Endothelial cell of umbilical vein (primary cell): ENCODE measurements around the gene VWA8.

Experiments used
- EZH2 ChIP-seq: IDR thresholded peaks from 2 replicates; pipeline ENCODE4 v1.6.1; 2012; ENCODE audit warnings: borderline replicate concordance, low read depth, mild to moderate bottlenecking, moderate library complexity, low read length, inconsistent platforms; ENCODE audit not compliant: severe bottlenecking
- POLR2A ChIP-seq: IDR thresholded peaks from 2 replicates; pipeline ENCODE4 v1.6.1; 2012; ENCODE audit warnings: low read depth, mild to moderate bottlenecking, control low read depth, low read length
- POLR2AphosphoS5 ChIP-seq: IDR thresholded peaks from 2 replicates; pipeline ENCODE4 v1.6.1; 2012; ENCODE audit warnings: low read depth, mild to moderate bottlenecking, control low read depth, low read length, moderate library complexity; ENCODE audit not compliant: insufficient read depth
- TF ChIP-seq, protein P1 (sequence below), 2 donors: IDR thresholded peaks; 1 replicate in 1 of 2; 2 replicates in 1 of 2; pipeline ENCODE4 v1.5.1; 2011; ENCODE audit warnings: low read length in 2 of 2, mild to moderate bottlenecking in 2 of 2, moderate library complexity in 2 of 2, control low read depth in 1 of 2, inconsistent platforms in 1 of 2, low read depth in 1 of 2; ENCODE audit not compliant: insufficient read depth in 1 of 2; ENCODE audit errors: extremely low read depth in 1 of 2

DNA sequence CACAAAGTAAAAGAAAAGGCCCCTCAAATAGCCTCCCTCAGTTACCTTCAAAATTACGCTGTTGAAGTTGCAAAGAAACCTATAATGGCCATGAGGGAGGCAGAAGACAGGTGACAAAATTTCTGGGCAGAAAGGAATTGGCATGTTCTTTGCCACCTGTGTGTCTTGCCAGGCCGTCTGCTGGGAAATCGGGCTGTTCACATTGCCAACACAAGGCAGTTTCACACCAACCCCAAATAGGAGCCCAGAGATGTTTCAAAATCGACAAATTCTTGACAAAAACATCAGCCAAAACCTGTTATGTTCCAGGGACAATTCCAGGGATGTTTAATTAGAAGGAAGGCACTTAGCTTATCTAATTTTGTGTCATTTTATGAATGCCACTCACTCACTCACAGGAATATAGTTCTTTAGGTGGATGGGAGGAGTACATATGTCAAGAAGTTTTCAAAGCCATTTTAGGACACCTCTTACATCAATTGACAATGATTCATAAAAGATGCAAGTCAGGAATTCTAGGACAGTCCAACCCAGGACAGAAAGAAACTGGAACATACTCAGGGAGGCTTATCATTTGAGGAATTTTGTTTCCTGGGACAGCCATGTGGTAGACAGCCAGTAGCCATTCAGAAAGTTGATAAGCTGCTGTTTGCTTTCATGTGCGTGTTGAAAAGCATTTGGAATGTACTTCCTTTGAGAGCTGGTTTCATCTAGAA lies 339.0 kb downstream of the VWA8 start:
- no peak for TF ChIP-seq POLR2A
- no peak for TF ChIP-seq POLR2AphosphoS5
- TF ChIP-seq EZH2: no peak
- TF ChIP-seq, protein P1, sequence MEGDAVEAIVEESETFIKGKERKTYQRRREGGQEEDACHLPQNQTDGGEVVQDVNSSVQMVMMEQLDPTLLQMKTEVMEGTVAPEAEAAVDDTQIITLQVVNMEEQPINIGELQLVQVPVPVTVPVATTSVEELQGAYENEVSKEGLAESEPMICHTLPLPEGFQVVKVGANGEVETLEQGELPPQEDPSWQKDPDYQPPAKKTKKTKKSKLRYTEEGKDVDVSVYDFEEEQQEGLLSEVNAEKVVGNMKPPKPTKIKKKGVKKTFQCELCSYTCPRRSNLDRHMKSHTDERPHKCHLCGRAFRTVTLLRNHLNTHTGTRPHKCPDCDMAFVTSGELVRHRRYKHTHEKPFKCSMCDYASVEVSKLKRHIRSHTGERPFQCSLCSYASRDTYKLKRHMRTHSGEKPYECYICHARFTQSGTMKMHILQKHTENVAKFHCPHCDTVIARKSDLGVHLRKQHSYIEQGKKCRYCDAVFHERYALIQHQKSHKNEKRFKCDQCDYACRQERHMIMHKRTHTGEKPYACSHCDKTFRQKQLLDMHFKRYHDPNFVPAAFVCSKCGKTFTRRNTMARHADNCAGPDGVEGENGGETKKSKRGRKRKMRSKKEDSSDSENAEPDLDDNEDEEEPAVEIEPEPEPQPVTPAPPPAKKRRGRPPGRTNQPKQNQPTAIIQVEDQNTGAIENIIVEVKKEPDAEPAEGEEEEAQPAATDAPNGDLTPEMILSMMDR (IDR thresholded peaks at IDR 0.05; ENCODE audit: extremely low read depth in 1 of 2, insufficient read depth in 1 of 2, low read depth in 1 of 2, low read length in 2 of 2): no peak
